DMS114 treated with DMSO at 0.1 percent for 48 hours (cell line): ENCODE results near the gene DAGLB.

ENCODE experiments used
- DNase-seq: peaks from one replicate; lab custom pipeline; 2025; ENCODE audit not compliant: unreplicated experiment; lab: John Stamatoyannopoulos, UW

DAGLB gene

DNA sequence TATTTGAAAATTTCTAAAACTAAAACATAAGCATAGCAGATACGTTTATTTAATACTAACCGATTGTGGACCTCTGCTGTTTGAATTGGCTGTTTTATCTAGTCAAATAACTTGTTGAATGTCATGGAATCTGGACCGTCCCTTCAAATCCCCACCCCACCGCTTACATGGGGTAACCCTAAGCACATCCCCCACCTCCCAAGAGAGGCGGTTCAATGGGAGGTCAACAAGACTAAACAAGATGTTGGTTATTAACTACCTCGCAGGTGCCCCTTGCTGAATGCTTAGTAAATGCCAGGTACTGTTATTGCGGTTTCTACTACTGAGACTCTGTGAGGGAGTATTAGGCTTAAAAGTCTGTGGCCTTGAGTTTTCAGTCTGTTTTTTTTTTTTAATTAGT lies 70.9 kb downstream of the DAGLB start:
- DNase-seq = no peak

DNA sequence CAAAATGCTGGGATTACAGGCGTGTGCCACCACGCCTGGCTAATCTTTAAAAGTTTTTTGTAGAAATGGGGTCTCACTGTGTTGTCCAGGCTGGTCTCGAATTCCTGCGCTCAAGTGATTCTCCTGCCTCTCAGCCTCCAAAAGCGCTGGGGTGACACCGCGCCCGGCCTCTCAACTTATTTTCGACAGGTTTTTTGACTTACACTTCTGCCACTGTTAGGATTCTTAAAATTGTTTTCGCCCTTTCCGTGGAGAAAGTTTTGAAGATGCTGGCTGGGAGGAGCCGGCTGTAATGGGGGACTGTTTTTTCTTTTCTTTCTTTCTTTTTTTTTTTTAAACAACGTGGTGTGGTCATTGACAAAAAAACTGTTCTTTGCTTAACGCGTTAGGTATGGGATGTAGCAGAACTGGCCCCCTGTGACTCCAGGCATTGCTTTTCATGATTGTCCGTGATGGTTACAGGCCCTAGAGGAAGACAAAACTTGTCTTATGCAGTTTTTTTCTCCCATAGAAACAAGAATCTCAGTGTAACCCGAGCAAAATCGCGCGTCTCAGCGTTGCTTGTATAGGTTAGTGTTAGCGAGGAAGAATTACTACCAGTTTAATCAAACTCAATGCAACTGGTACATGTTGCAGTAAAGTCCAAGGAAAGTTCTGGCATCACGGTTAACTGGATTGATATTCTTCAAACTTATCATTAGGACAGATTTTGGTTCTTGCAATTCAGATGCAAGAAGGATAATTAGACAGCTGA lies 72.2 kb downstream of the DAGLB start:
- DNase-seq = no peak

DNA sequence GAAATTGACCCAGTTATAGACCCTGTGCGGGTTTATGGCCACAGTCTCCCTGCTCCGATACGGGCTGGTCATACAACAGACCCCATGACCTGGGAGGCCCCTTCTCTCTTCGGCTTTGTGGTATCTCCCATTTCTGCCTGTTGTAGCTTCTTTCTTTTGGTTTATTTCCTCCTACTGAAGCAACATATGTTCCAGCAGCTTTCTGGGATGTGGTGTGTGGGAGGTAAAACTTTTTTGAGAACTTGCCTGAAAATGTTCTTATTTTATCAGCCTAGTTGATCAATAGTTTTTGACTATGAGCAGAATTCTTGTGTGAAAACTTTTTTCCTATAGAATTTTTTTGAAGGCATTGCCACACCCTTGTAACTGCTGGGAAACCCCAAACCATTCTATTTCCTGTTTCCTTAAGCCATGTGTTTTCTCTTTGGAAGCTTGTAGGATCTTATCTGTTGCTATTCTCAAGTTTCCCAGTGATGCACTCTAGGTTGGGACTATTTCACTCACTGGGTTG lies 80.0 kb downstream of the DAGLB start:
- no peak for DNase-seq

GRCh38 chr7:6365451-6365850 lies 82.3 kb downstream of the DAGLB start:
- no peak for DNase-seq

DNA sequence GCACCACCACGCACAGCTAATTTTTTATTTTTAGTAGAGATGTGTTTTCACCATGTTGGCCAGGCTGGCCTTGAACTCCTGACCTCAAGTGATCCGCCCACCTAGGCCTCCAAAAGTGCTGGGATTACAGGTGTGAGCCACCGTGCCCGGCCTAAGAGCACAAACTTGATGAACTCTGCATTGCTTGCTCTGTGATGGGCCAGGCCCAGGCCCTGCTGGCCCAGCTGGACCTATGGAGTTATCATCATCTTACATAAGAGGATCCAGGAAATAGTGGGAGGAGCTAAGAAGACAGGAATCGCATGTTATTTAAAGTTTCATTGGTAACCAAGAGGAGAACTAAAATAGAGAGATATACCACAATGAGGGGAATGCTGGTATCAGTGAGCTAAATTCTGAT lies 86.9 kb downstream of the DAGLB start:
- no peak for DNase-seq

GRCh38 chr7:6359734-6360133 lies 88.0 kb downstream of the DAGLB start:
- no peak for DNase-seq
